H9 (cell line): ENCODE data around the gene ULK4. TPM values are rescaled to one million over a fixed set of nuclear protein-coding genes. Genes with fewer than 3 reads are reported as not detected.

Experiments used
- DNase-seq: peaks from one replicate; pipeline ENCODE4 v3.0.0-alpha.2; 2017
- H2AFZ ChIP-seq: one replicate; pipeline ENCODE4 v1.6.1; 2013; ENCODE audit warnings: mild to moderate bottlenecking, low read length, control low read depth, moderate library complexity
- H2AK5ac ChIP-seq: 2 replicates; pipeline ENCODE4 v1.6.1; 2013; ENCODE audit warnings: low read length, control low read depth, mixed read lengths; ENCODE audit not compliant: insufficient read length
- H2BK120ac ChIP-seq: one replicate; pipeline ENCODE4 v1.6.1; 2013; ENCODE audit warnings: low read depth, mild to moderate bottlenecking, low read length, control low read depth, inconsistent platforms; ENCODE audit not compliant: poor library complexity, severe bottlenecking
- H2BK12ac ChIP-seq: 2 replicates; pipeline ENCODE4 v1.6.1; 2013; ENCODE audit warnings: low read length, control low read depth, mixed read lengths, low read depth; ENCODE audit not compliant: insufficient read length
- H2BK15ac ChIP-seq: 2 replicates; pipeline ENCODE4 v1.6.1; 2013; ENCODE audit warnings: low read depth, low read length, control low read depth
- H2BK20ac ChIP-seq: one replicate; pipeline ENCODE4 v1.6.1; 2013; ENCODE audit warnings: low read depth, mild to moderate bottlenecking, low read length, control low read depth, inconsistent platforms; ENCODE audit not compliant: poor library complexity, severe bottlenecking
- H2BK5ac ChIP-seq: 2 replicates; pipeline ENCODE4 v1.6.1; 2013; ENCODE audit warnings: low read length, control low read depth, mixed read lengths; ENCODE audit not compliant: insufficient read length
- H3K14ac ChIP-seq: 2 replicates; pipeline ENCODE4 v1.6.1; 2013; ENCODE audit warnings: low read length, control low read depth; ENCODE audit not compliant: insufficient read depth
- H3K18ac ChIP-seq: 2 replicates; pipeline ENCODE4 v1.6.1; 2013; ENCODE audit warnings: low read depth, mild to moderate bottlenecking, mixed read lengths, low read length, control low read depth; ENCODE audit not compliant: insufficient read length
- H3K23ac ChIP-seq: 2 replicates; pipeline ENCODE4 v1.6.1; 2013; ENCODE audit warnings: low read length, control low read depth, mixed read lengths, low read depth; ENCODE audit not compliant: insufficient read length
- H3K23me2 ChIP-seq: 2 replicates; pipeline ENCODE4 v1.6.1; 2013; ENCODE audit warnings: low read depth, mild to moderate bottlenecking, mixed read lengths, low read length, control low read depth; ENCODE audit not compliant: insufficient read length, poor library complexity, severe bottlenecking
- H3K27ac ChIP-seq: 2 replicates; pipeline ENCODE4 v1.5.1; 2013; ENCODE audit warnings: low read length, control low read depth, mixed read lengths, low read depth; ENCODE audit not compliant: insufficient read length
- H3K27me3 ChIP-seq: 2 replicates; pipeline ENCODE4 v1.6.1; 2013; ENCODE audit warnings: low read length, control low read depth, inconsistent platforms; ENCODE audit not compliant: insufficient read depth
- H3K4ac ChIP-seq: 2 replicates; pipeline ENCODE4 v1.6.1; 2013; ENCODE audit warnings: low read depth, mild to moderate bottlenecking, control low read depth, inconsistent platforms, low read length, moderate library complexity
- H3K4me1 ChIP-seq: 2 replicates; pipeline ENCODE4 v1.6.1; 2013; ENCODE audit warnings: low read length, control low read depth, inconsistent platforms; ENCODE audit not compliant: insufficient read depth
- H3K4me2 ChIP-seq: 2 replicates; pipeline ENCODE4 v1.6.1; 2013; ENCODE audit warnings: low read length, control low read depth, mixed read lengths; ENCODE audit not compliant: insufficient read length, insufficient read depth
- H3K56ac ChIP-seq: 2 replicates; pipeline ENCODE4 v1.6.1; 2013; ENCODE audit warnings: low read depth, mild to moderate bottlenecking, mixed read lengths, low read length, control low read depth; ENCODE audit not compliant: insufficient read length
- H3K79me1 ChIP-seq: 2 replicates; pipeline ENCODE4 v1.6.1; 2013; ENCODE audit warnings: low read depth, mild to moderate bottlenecking, moderate library complexity, low read length, control low read depth, inconsistent platforms; ENCODE audit not compliant: insufficient read depth, poor library complexity, severe bottlenecking
- H3K79me2 ChIP-seq: 2 replicates; pipeline ENCODE4 v1.6.1; 2013; ENCODE audit warnings: low read length, control low read depth, inconsistent platforms; ENCODE audit not compliant: insufficient read depth
- H3K9ac ChIP-seq: 2 replicates; pipeline ENCODE4 v1.6.1; 2013; ENCODE audit warnings: low read length, control low read depth, mixed read lengths; ENCODE audit not compliant: insufficient read length; ENCODE audit errors: extremely low read depth
- H3K9me3 ChIP-seq: one replicate; pipeline ENCODE4 v1.6.1; 2013; ENCODE audit warnings: low read depth, low read length, inconsistent platforms; ENCODE audit not compliant: control insufficient read depth
- H3T11ph ChIP-seq: one replicate; pipeline ENCODE4 v1.6.1; 2013; ENCODE audit warnings: mild to moderate bottlenecking, low read length, control low read depth, inconsistent platforms
- H4K20me1 ChIP-seq: one replicate; pipeline ENCODE4 v1.6.1; 2013; ENCODE audit not compliant: control insufficient read depth, insufficient read length, insufficient read depth
- H4K5ac ChIP-seq: 2 replicates; pipeline ENCODE4 v1.6.1; 2013; ENCODE audit warnings: low read depth, mild to moderate bottlenecking, mixed read lengths, low read length, control low read depth; ENCODE audit not compliant: insufficient read length
- H4K8ac ChIP-seq: replicated peaks from 2 replicates; pipeline ENCODE4 v1.6.1; 2013; ENCODE audit warnings: low read length, control low read depth, mixed read lengths, low read depth; ENCODE audit not compliant: insufficient read length
- H4K91ac ChIP-seq: 2 replicates; pipeline ENCODE4 v1.6.1; 2013; ENCODE audit warnings: low read depth, mild to moderate bottlenecking, moderate library complexity, mixed read lengths, low read length, control low read depth; ENCODE audit not compliant: insufficient read length
- H3K27ac Mint-ChIP-seq, 3 experiments: 2 replicates in 2 of 3; 3 replicates in 1 of 3; pipeline ENCODE4 v1.8.0; 2020 to 2021; ENCODE audit warnings: mixed read lengths in 3 of 3, mild to moderate bottlenecking in 1 of 3, moderate library complexity in 1 of 3
- H3K27me3 Mint-ChIP-seq: 2 replicates; pipeline ENCODE4 v1.8.0; 2021; ENCODE audit warnings: low read depth, mild to moderate bottlenecking, moderate library complexity, mixed read lengths
- H3K36me3 Mint-ChIP-seq, 3 experiments: 2 replicates in 2 of 3; 3 replicates in 1 of 3; pipeline ENCODE4 v1.8.0; 2020 to 2021; ENCODE audit warnings: low read depth in 3 of 3, mixed read lengths in 3 of 3; ENCODE audit not compliant: insufficient read depth in 1 of 3
- H3K4me1 Mint-ChIP-seq, 2 experiments: 2 replicates each; pipeline ENCODE4 v1.8.0; 2020; ENCODE audit warnings: mixed read lengths in 2 of 2
- H3K4me3 Mint-ChIP-seq, 2 experiments: 2 replicates in 1 of 2; 3 replicates in 1 of 2; pipeline ENCODE4 v1.8.0; 2020 to 2021; ENCODE audit warnings: mild to moderate bottlenecking in 2 of 2, mixed read lengths in 2 of 2, moderate library complexity in 1 of 2
- H3K9me3 Mint-ChIP-seq, 2 experiments: 2 replicates in 1 of 2; 3 replicates in 1 of 2; pipeline ENCODE4 v1.8.0; 2020; ENCODE audit warnings: mild to moderate bottlenecking in 2 of 2, mixed read lengths in 2 of 2, moderate library complexity in 1 of 2
- total RNA-seq: library from RNA; stranded (reverse); gene quantifications from 2 replicates; pipeline ENCODE4 v1.2.1, GENCODE V29; 2021
- TF ChIP-seq, protein P1 (sequence below): fragments of 200-600 bp; sonication (generic); conservative IDR thresholded peaks from 3 replicates; pipeline ENCODE4 v1.8.0; 2021; ENCODE audit warnings: antibody characterized with exemption, mild to moderate bottlenecking

ULK4 gene
- total RNA-seq, 1 experiment from 2014 or later, result 12.9 TPM

GRCh38 chr3:41753651-41754050 is 208.3 kb downstream of the ULK4 start:
- no peak overlapping the region for H2BK120ac ChIP-seq
- Mint-ChIP-seq H3K4me3 (no peak overlapping the region), H3K4me1 (peaks cover 3 to 8% of the 10 kb centered on the region in 2 experiments; a peak in 1 of 4 replicates), H3K27ac (no peak overlapping the region), H3K36me3 (peaks cover 5 to 14% (median 9%) of the 10 kb centered on the region in 3 experiments; a peak in 6 of 7 replicates), H3K9me3 (peaks cover 0 to 6% of the 10 kb centered on the region in 2 experiments; a peak in 2 of 5 replicates), H3K27me3 (no peaks in the 10 kb centered on the region)
- H3K9me3 ChIP-seq, result no peaks in the 10 kb centered on the region
- H3K27ac ChIP-seq, result no peak overlapping the region
- H3K27me3 ChIP-seq, result no peaks in the 10 kb centered on the region
- H2BK20ac ChIP-seq, result no peak overlapping the region
- H3K4me2 ChIP-seq, result no peak overlapping the region
- no peak overlapping the region for H3K9ac ChIP-seq
- TF ChIP-seq, protein P1, sequence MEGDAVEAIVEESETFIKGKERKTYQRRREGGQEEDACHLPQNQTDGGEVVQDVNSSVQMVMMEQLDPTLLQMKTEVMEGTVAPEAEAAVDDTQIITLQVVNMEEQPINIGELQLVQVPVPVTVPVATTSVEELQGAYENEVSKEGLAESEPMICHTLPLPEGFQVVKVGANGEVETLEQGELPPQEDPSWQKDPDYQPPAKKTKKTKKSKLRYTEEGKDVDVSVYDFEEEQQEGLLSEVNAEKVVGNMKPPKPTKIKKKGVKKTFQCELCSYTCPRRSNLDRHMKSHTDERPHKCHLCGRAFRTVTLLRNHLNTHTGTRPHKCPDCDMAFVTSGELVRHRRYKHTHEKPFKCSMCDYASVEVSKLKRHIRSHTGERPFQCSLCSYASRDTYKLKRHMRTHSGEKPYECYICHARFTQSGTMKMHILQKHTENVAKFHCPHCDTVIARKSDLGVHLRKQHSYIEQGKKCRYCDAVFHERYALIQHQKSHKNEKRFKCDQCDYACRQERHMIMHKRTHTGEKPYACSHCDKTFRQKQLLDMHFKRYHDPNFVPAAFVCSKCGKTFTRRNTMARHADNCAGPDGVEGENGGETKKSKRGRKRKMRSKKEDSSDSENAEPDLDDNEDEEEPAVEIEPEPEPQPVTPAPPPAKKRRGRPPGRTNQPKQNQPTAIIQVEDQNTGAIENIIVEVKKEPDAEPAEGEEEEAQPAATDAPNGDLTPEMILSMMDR, result no peak
- H2BK15ac ChIP-seq, result no peak overlapping the region
- no peak overlapping the region for H4K5ac ChIP-seq
- H3K4ac ChIP-seq, result no peak overlapping the region
- H3K14ac ChIP-seq, result no peak overlapping the region
- H2BK12ac ChIP-seq, result no peak overlapping the region
- no peak overlapping the region for H3K56ac ChIP-seq
- no peak overlapping the region for H3K23ac ChIP-seq
- no peaks in the 10 kb centered on the region for H3K79me1 ChIP-seq
- no peak overlapping the region for H4K91ac ChIP-seq
- H3K79me2 ChIP-seq, result no peaks in the 10 kb centered on the region
- H3K4me1 ChIP-seq, result no peaks in the 10 kb centered on the region
- H2BK5ac ChIP-seq, result no peak overlapping the region
- no peak for DNase-seq
- no peak overlapping the region for H2AK5ac ChIP-seq
- no peak overlapping the region for H3T11ph ChIP-seq
- H4K20me1 ChIP-seq, result no peaks in the 10 kb centered on the region
- no peak overlapping the region for H4K8ac ChIP-seq
- H3K18ac ChIP-seq, result no peak overlapping the region
- no peaks in the 10 kb centered on the region for H3K23me2 ChIP-seq
- H2AFZ ChIP-seq, result no peak overlapping the region
